IMR-90 (cell line): ENCODE measurements around the gene MAST1. TPM values are rescaled to one million over a fixed set of nuclear protein-coding genes. Genes with fewer than 3 reads are reported as not detected.
A peak's percentile ranks its signal among the peaks of the same experiment; 100 is the strongest.

Experiments used
- ATAC-seq: fragments of 200-7000 bp; cut with Tn5 transposase; 2 replicates; pipeline ENCODE4 v1.9.1; 2020; ENCODE audit warnings: low read depth, mild to moderate bottlenecking, moderate library complexity
- BruUV-seq: library from RNA; stranded (reverse); fragments of 400-500 nt; replicated peaks from 2 replicates; lab custom pipeline; 2021; lab: Mats Ljungman, UMichigan
- CTCF ChIA-PET: fragments of 300-600 bp; formaldehyde crosslinking; extraction: SDS; loops from one replicate; lab custom pipeline; 2021; ENCODE audit warnings: antibody characterized with exemption; lab: Yijun Ruan, JAX
- POLR2A ChIA-PET: fragments of 300-600 bp; sonication (Branson Sonifier 250); formaldehyde crosslinking; loops from one replicate; lab custom pipeline; 2022; ENCODE audit warnings: antibody characterized with exemption; ENCODE audit not compliant: unreplicated experiment; lab: Charles Lee
- DNase-seq: peaks from one replicate; pipeline ENCODE4 v3.0.0; 2013
- H2AFZ ChIP-seq: replicated peaks from 2 replicates; pipeline ENCODE3; 2013; ENCODE audit warnings: low read length, mild to moderate bottlenecking; ENCODE audit not compliant: poor library complexity
- H2AK5ac ChIP-seq: 2 replicates; pipeline ENCODE4 v1.6.1; 2013; ENCODE audit warnings: low read depth, low read length, inconsistent platforms
- H2AK9ac ChIP-seq: replicated peaks from 2 replicates; pipeline ENCODE3; 2013; ENCODE audit warnings: mild to moderate bottlenecking, low read depth, low read length, moderate library complexity; ENCODE audit not compliant: poor library complexity
- H2BK120ac ChIP-seq: 2 replicates; pipeline ENCODE4 v1.6.1; 2013; ENCODE audit warnings: low read depth, low read length, inconsistent platforms
- H2BK15ac ChIP-seq: 3 replicates; pipeline ENCODE4 v1.6.1; 2013; ENCODE audit warnings: low read depth, low read length, inconsistent platforms
- H2BK20ac ChIP-seq: 2 replicates; pipeline ENCODE4 v1.6.1; 2013; ENCODE audit warnings: low read depth, mild to moderate bottlenecking, inconsistent platforms, low read length, moderate library complexity
- H2BK5ac ChIP-seq: 2 replicates; pipeline ENCODE4 v1.6.1; 2013; ENCODE audit warnings: mild to moderate bottlenecking, low read depth, low read length, inconsistent platforms; ENCODE audit not compliant: poor library complexity, severe bottlenecking
- H3K14ac ChIP-seq: replicated peaks from 2 replicates; pipeline ENCODE4 v1.6.1; 2013; ENCODE audit warnings: low read depth, low read length, inconsistent platforms
- H3K18ac ChIP-seq: 2 replicates; pipeline ENCODE4 v1.6.1; 2013; ENCODE audit warnings: low read depth, low read length, control low read depth
- H3K23ac ChIP-seq: 2 replicates; pipeline ENCODE4 v1.6.1; 2013; ENCODE audit warnings: low read depth, low read length, inconsistent platforms
- H3K27ac ChIP-seq: 2 replicates; pipeline ENCODE4 v1.5.1; 2013; ENCODE audit warnings: mild to moderate bottlenecking, control low read depth, low read length; ENCODE audit not compliant: insufficient read depth
- H3K27me3 ChIP-seq: 2 replicates; pipeline ENCODE4 v1.6.1; 2013; ENCODE audit warnings: low read length; ENCODE audit not compliant: control insufficient read depth, insufficient read depth
- H3K36me3 ChIP-seq: 2 replicates; pipeline ENCODE4 v1.6.1; 2013; ENCODE audit warnings: low read length, mixed read lengths; ENCODE audit not compliant: control insufficient read depth, insufficient read depth
- H3K4ac ChIP-seq: 2 replicates; pipeline ENCODE4 v1.6.1; 2013; ENCODE audit warnings: low read depth, low read length, inconsistent platforms
- H3K4me1 ChIP-seq: 2 replicates; pipeline ENCODE4 v1.6.1; 2013; ENCODE audit warnings: low read length, mixed read lengths; ENCODE audit not compliant: control insufficient read depth, insufficient read depth
- H3K4me2 ChIP-seq: 2 replicates; pipeline ENCODE4 v1.6.1; 2013; ENCODE audit warnings: low read depth, mild to moderate bottlenecking, control low read depth, low read length, moderate library complexity
- H3K4me3 ChIP-seq: 2 replicates; pipeline ENCODE4 v1.5.1; 2013; ENCODE audit warnings: low read depth, mild to moderate bottlenecking, control low read depth, low read length, moderate library complexity; ENCODE audit not compliant: insufficient read depth
- H3K56ac ChIP-seq: 2 replicates; pipeline ENCODE4 v1.6.1; 2013; ENCODE audit warnings: low read length, inconsistent platforms; ENCODE audit not compliant: insufficient read depth; ENCODE audit errors: extremely low read depth
- H3K79me1 ChIP-seq, 2 experiments: 2 replicates each; pipeline ENCODE4 v1.6.1; 2013; ENCODE audit warnings: low read length in 2 of 2, inconsistent platforms in 1 of 2, low read depth in 1 of 2
- H3K9ac ChIP-seq: 2 replicates; pipeline ENCODE4 v1.6.1; 2013; ENCODE audit warnings: low read depth, low read length, control low read depth
- H3K9me1 ChIP-seq: 2 replicates; pipeline ENCODE4 v1.6.1; 2013; ENCODE audit warnings: low read length, inconsistent platforms; ENCODE audit not compliant: insufficient read depth
- H3K9me3 ChIP-seq: 2 replicates; pipeline ENCODE4 v1.6.1; 2013; ENCODE audit warnings: low read length; ENCODE audit not compliant: control insufficient read depth, insufficient read depth
- H4K20me1 ChIP-seq: 2 replicates; pipeline ENCODE4 v1.6.1; 2013; ENCODE audit warnings: low read length, inconsistent platforms; ENCODE audit not compliant: insufficient read depth
- H4K5ac ChIP-seq: 2 replicates; pipeline ENCODE4 v1.6.1; 2013; ENCODE audit warnings: mild to moderate bottlenecking, low read depth, low read length, control low read depth
- H4K8ac ChIP-seq, 2 experiments: 2 replicates each; pipeline ENCODE4 v1.6.1; 2013; ENCODE audit warnings: low read depth in 2 of 2, low read length in 2 of 2, control low read depth in 1 of 2, inconsistent platforms in 1 of 2
- H4K91ac ChIP-seq: 2 replicates; pipeline ENCODE4 v1.6.1; 2013; ENCODE audit warnings: low read depth, low read length, inconsistent platforms; ENCODE audit not compliant: insufficient read depth
- BHLHE40 ChIP-seq: fragments of 150-350 bp; IDR thresholded peaks from 2 replicates; pipeline ENCODE4 v1.6.1; 2016; ENCODE audit warnings: mild to moderate bottlenecking, low read depth, low read length
- RCOR1 ChIP-seq: IDR thresholded peaks from 2 replicates; pipeline ENCODE4 v1.6.1; 2012; ENCODE audit warnings: mild to moderate bottlenecking, low read length, improper control_type of control experiment; ENCODE audit not compliant: insufficient replicate concordance
- WGBS, 2 experiments: methylation state at CpG; one replicate each; pipeline versions ENCODE4 v1.1.5 to v1.1.7; 2013; ENCODE audit warnings: missing lambda C conversion rate in 2 of 2; ENCODE audit not compliant: insufficient read length in 1 of 2; ENCODE audit errors: extremely low coverage in 2 of 2; 5-methylcytosine and 5-hydroxymethylcytosine counted together
- dilution Hi-C: fragments of 300-500 bp; cut with HindIII; formaldehyde crosslinking; loops from one replicate; pipeline ENCODE4 v1.14.3; 2018; ENCODE audit warnings: low sequenced_read_pairs; ENCODE audit not compliant: unreplicated experiment
- in situ Hi-C: fragments of 300-500 bp; cut with MboI; formaldehyde crosslinking; loops from 3 replicates; pipeline ENCODE4 v1.14.3; 2019; ENCODE audit warnings: low sequenced_read_pairs, inconsistent platforms, mixed read lengths
- intact Hi-C: fragments of 100-400 bp; cut with micrococcal nuclease; formaldehyde crosslinking; loops from 2 replicates; pipeline ENCODE4 v1.10.0; 2022
- polyA plus RNA-seq, 3 experiments: library from polyadenylated mRNA; depleted of rRNA; stranded (reverse); fragments of >200 nt; gene quantifications; 2 replicates each; pipeline ENCODE4 v1.2.3, GENCODE V29; 2012; ENCODE audit warnings: low replicate concordance in 1 of 3
- total RNA-seq: library from RNA; depleted of rRNA; stranded (reverse); fragments of >200 nt; gene quantifications from 2 replicates; pipeline ENCODE4 v1.2.3, GENCODE V29; 2012

MAST1 gene
- total and polyA plus RNA-seq, 2 of the 4 experiments (the other 2 are of a cell fraction): 0.56 to 1.1 TPM

DNA sequence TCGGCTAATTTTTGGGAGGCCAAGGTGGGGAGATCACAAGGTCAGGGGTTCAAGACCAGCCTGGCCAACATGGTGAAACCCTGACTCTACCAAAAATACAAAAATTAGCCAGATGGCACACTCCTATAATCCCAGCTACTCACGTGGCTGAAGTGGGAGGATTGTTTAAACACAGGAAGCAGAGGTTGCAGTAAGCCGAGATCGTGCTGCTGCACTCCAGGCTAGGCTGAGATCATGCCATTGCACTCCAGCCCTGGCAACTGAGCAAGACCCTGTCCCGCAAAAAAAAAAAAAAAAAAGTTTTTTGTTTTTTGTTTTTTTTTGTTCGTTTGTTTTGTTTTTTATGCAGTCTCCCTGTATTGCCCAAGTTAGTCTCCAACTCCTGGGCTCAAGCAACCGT is 21.2 kb downstream of the MAST1 start:
- TF ChIP-seq BHLHE40: peak; percentile 33; the same call in 1 of the 2 replicates
- TF ChIP-seq RCOR1: no peak
- Histone ChIP-seq H3K79me1 (no peaks in the 10 kb centered on the region), H2AFZ (no peak overlapping the region), H3K4me1 (no peaks in the 10 kb centered on the region), H2BK15ac (no peak overlapping the region), H4K91ac (no peak overlapping the region), H3K9me1 (no peaks in the 10 kb centered on the region), H2BK5ac (no peak overlapping the region), H2AK5ac (no peak overlapping the region), H4K8ac (no peak overlapping the region), H3K9me3 (no peaks in the 10 kb centered on the region), H3K14ac (no peak overlapping the region), H4K20me1 (no peaks in the 10 kb centered on the region), H3K4me3 (no peak overlapping the region), H3K23ac (no peak overlapping the region), H3K4ac (no peak overlapping the region), H3K9ac (no peak overlapping the region), H3K27me3 (peaks cover 7% of the 10 kb centered on the region), H3K4me2 (no peak overlapping the region), H2AK9ac (no peak overlapping the region), H4K5ac (no peak overlapping the region), H3K36me3 (no peaks in the 10 kb centered on the region), H3K56ac (no peak overlapping the region), H3K18ac (no peak overlapping the region), H2BK20ac (no peak overlapping the region), H2BK120ac (no peak overlapping the region), H3K27ac (no peak overlapping the region)
- intact Hi-C loops: no loop called here
- peak; percentile 33 for DNase-seq
- dilution Hi-C loops: no loop called here
- 20% methylated on average over 2 of the region's 7 CpGs; no CpG with 5 or more reads in 1 of the 2 experiments for WGBS, 2 experiments
- ChIA-PET CTCF (no interaction called here), POLR2A (no interaction called here)
- BruUV-seq: no TSS peak
- peak; percentile 82 for ATAC-seq
- in situ Hi-C loops: no loop called here
